ENCODE measurements around the gene FEN1. TPM values are rescaled to one million over a fixed set of nuclear protein-coding genes. Genes with fewer than 3 reads are reported as not detected.
A peak's percentile ranks its signal among the peaks of the same experiment; 100 is the strongest.

The FEN1 gene
- total and polyA plus RNA-seq, 2 of the 13 experiments (the other 11 are each of a cell fraction or from before 2014, with no cell fraction given), result 12.4 to 102 TPM

- peak; percentile 94 for TF ChIP-seq ARID3A (IDR thresholded peaks at IDR 0.05; ENCODE audit: low read depth, low read length)
- TF ChIP-seq NONO (IDR thresholded peaks at IDR 0.05), result no peak
- peak; percentile 84 for TF ChIP-seq NONO (CRISPR knock-in tag; conservative IDR thresholded peaks at IDR 0.05)
- TF ChIP-seq ZNF782 (CRISPR knock-in tag; IDR thresholded peaks at IDR 0.05; ENCODE audit: borderline replicate concordance), result no peak
- TF ChIP-seq RARA (CRISPR knock-in tag; IDR thresholded peaks at IDR 0.05), result peak; percentile 64; the same call in 1 of the 2 replicates
- 0 out of 2 replicates have a peak, but pooled peaks have one; percentile 46 for TF ChIP-seq ZNF230 (CRISPR knock-in tag; IDR thresholded peaks at IDR 0.05)
- TF ChIP-seq ZBTB8A (CRISPR knock-in tag; IDR thresholded peaks at IDR 0.05; ENCODE audit: borderline replicate concordance, low read depth), result no peak
- peak; percentile 66; the same call in 1 of the 2 replicates for TF ChIP-seq MEIS2 (CRISPR knock-in tag; IDR thresholded peaks at IDR 0.05)
- TF ChIP-seq ZBTB2 (CRISPR knock-in tag; IDR thresholded peaks at IDR 0.05; ENCODE audit: low read depth), result no peak
- TF ChIP-seq GATAD1 (CRISPR knock-in tag; IDR thresholded peaks at IDR 0.05), result peak; percentile 83
- peak; percentile 81; the same call in 1 of the 2 replicates for TF ChIP-seq ZNF746 (CRISPR knock-in tag; IDR thresholded peaks at IDR 0.05)
- TF ChIP-seq ZNF790 (CRISPR knock-in tag; IDR thresholded peaks at IDR 0.05; ENCODE audit: borderline replicate concordance), result peak; percentile 68; the same call in 1 of the 2 replicates
- TF ChIP-seq KDM5B (CRISPR knock-in tag; IDR thresholded peaks at IDR 0.05; ENCODE audit: borderline replicate concordance), result peak; percentile 87; the same call in 1 of the 2 replicates
- TF ChIP-seq MAZ (IDR thresholded peaks at IDR 0.05; ENCODE audit: borderline replicate concordance, low read depth, low read length), result peak; percentile 52; the same call in 1 of the 2 replicates
- peak; percentile 86 for TF ChIP-seq MAZ (CRISPR knock-in tag; IDR thresholded peaks at IDR 0.05; ENCODE audit: low read depth)
- TF ChIP-seq ZNF580 (CRISPR knock-in tag; IDR thresholded peaks at IDR 0.05; ENCODE audit: borderline replicate concordance, low read depth), result peak; percentile 15; the same call in 1 of the 2 replicates
- TF ChIP-seq ETV6 (CRISPR knock-in tag; conservative IDR thresholded peaks at IDR 0.05), result no peak; the same call in 1 of the 2 replicates
- TF ChIP-seq ZNF441 (CRISPR knock-in tag; IDR thresholded peaks at IDR 0.05; ENCODE audit: borderline replicate concordance), result 0 out of 2 replicates have a peak, but pooled peaks have one; percentile 31
- no peak for TF ChIP-seq E2F1 (CRISPR knock-in tag; IDR thresholded peaks at IDR 0.05)
- TF ChIP-seq ONECUT2 (CRISPR knock-in tag; IDR thresholded peaks at IDR 0.05), result no peak
- TF ChIP-seq ZNF331 (CRISPR knock-in tag; IDR thresholded peaks at IDR 0.05), result 0 out of 2 replicates have a peak, but pooled peaks have one; percentile 30
- peak; percentile 96 for TF ChIP-seq HNF4G (IDR thresholded peaks at IDR 0.05; ENCODE audit: borderline replicate concordance, low read depth, low read length)
- peak; percentile 76; the same call in 1 of the 2 replicates for TF ChIP-seq HNF4G (CRISPR knock-in tag; IDR thresholded peaks at IDR 0.05; ENCODE audit: borderline replicate concordance, low read depth)
- no peak for TF ChIP-seq ELK4 (CRISPR knock-in tag; IDR thresholded peaks at IDR 0.05; ENCODE audit: borderline replicate concordance)
These were observed 36.1 kb upstream of the FEN1 start (continued) for GRCh38 chr11:61756452-61757212.
